ENCODE data around the gene RAB44. TPM values are rescaled to one million over a fixed set of nuclear protein-coding genes. Genes with fewer than 3 reads are reported as not detected.

Gene RAB44
- polyA plus RNA-seq, 2 of the 4 experiments (the other 2 are of a cell fraction), result 0.04 to 0.09 TPM

- H3K9me3 ChIP-seq, result no peaks in the 10 kb centered on the region
- POLR2A ChIA-PET, result interaction anchor here (1.2 kb wide), 1 partner anchor 10 kb away, joined by 3 read pairs; no protein-coding TSS in a partner anchor
- H3K4me1 ChIP-seq, result peaks cover 5% of the 10 kb centered on the region; the same call in 1 of the 3 replicates
- 86% methylated on average over 5 of the region's 6 CpGs for WGBS (ENCODE audit: missing lambda C conversion rate)
- TF ChIP-seq ZSCAN20 (CRISPR knock-in tag; IDR thresholded peaks at IDR 0.05), result no peak
- TF ChIP-seq, protein P1, sequence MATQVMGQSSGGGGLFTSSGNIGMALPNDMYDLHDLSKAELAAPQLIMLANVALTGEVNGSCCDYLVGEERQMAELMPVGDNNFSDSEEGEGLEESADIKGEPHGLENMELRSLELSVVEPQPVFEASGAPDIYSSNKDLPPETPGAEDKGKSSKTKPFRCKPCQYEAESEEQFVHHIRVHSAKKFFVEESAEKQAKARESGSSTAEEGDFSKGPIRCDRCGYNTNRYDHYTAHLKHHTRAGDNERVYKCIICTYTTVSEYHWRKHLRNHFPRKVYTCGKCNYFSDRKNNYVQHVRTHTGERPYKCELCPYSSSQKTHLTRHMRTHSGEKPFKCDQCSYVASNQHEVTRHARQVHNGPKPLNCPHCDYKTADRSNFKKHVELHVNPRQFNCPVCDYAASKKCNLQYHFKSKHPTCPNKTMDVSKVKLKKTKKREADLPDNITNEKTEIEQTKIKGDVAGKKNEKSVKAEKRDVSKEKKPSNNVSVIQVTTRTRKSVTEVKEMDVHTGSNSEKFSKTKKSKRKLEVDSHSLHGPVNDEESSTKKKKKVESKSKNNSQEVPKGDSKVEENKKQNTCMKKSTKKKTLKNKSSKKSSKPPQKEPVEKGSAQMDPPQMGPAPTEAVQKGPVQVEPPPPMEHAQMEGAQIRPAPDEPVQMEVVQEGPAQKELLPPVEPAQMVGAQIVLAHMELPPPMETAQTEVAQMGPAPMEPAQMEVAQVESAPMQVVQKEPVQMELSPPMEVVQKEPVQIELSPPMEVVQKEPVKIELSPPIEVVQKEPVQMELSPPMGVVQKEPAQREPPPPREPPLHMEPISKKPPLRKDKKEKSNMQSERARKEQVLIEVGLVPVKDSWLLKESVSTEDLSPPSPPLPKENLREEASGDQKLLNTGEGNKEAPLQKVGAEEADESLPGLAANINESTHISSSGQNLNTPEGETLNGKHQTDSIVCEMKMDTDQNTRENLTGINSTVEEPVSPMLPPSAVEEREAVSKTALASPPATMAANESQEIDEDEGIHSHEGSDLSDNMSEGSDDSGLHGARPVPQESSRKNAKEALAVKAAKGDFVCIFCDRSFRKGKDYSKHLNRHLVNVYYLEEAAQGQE (IDR thresholded peaks at IDR 0.05), result no peak
- no peak for TF ChIP-seq RCOR1 (IDR thresholded peaks at IDR 0.05; ENCODE audit: low read depth, low read length)
- no peak for TF ChIP-seq FOSL2 (IDR thresholded peaks at IDR 0.05)
- TF ChIP-seq FOSL2 (CRISPR knock-in tag; IDR thresholded peaks at IDR 0.05), result no peak
- TF ChIP-seq CBX2 (IDR thresholded peaks at IDR 0.05; ENCODE audit: borderline replicate concordance, low read depth), result no peak
- TF ChIP-seq ZFP36 (IDR thresholded peaks at IDR 0.05; ENCODE audit: borderline replicate concordance, partially characterized antibody), result no peak
- no peak for TF ChIP-seq ELK1 (IDR thresholded peaks at IDR 0.05; ENCODE audit: low read depth, low read length)
- TF ChIP-seq EHF (CRISPR knock-in tag; IDR thresholded peaks at IDR 0.05), result no peak
- no peak for TF ChIP-seq RNF2 (IDR thresholded peaks at IDR 0.05; ENCODE audit: borderline replicate concordance, low read depth)
- TF ChIP-seq EP300 (IDR thresholded peaks at IDR 0.05), result no peak
- no peak for TF ChIP-seq RAD21 (conservative IDR thresholded peaks at IDR 0.05 in 1 of 2, IDR thresholded peaks at IDR 0.05 in 1 of 2)
- no peak for TF ChIP-seq HOXB13 (CRISPR knock-in tag; IDR thresholded peaks at IDR 0.05; ENCODE audit: low read depth)
- TF ChIP-seq NPAS2 (CRISPR knock-in tag; IDR thresholded peaks at IDR 0.05; ENCODE audit: borderline replicate concordance), result no peak
- no peak for TF ChIP-seq KDM5A (IDR thresholded peaks at IDR 0.05)
- no peak for TF ChIP-seq CHD4 (IDR thresholded peaks at IDR 0.05; ENCODE audit: borderline replicate concordance)
- TF ChIP-seq CTCF (IDR thresholded peaks at IDR 0.05), result no peak
- TF ChIP-seq HOXA7 (CRISPR knock-in tag; IDR thresholded peaks at IDR 0.05), result no peak
- no peak for TF ChIP-seq RARB (CRISPR knock-in tag; IDR thresholded peaks at IDR 0.05)
- TF ChIP-seq CEBPB (IDR thresholded peaks at IDR 0.05), result no peak
- no peak for TF ChIP-seq TFCP2L1 (CRISPR knock-in tag; IDR thresholded peaks at IDR 0.05)
- ATAC-seq (no peak), FAIRE-seq (no peak), DNase-seq (ENCODE audit: low read depth in 1 of 2, low spot score in 1 of 2) (no peak)
- no peak overlapping the region for H3K4me2 ChIP-seq
- no peak overlapping the region for H3K4me3 ChIP-seq
- H3K27ac ChIP-seq, result no peak overlapping the region
- CTCF ChIA-PET, result interaction anchor here (1.3 to 1.6 kb wide), 3 partner anchors 17 to 75 kb away, joined by 4 read pairs; no protein-coding TSS in a partner anchor
These were observed 570 bp downstream of the RAB44 start for GRCh38 chr6:36698196-36698595.

GRCh38 chr6:36698871-36699271, 1.2 kb downstream of the RAB44 start:
- no peak overlapping the region for H3K4me2 ChIP-seq
- H3K4me1 ChIP-seq, result peaks cover 5% of the 10 kb centered on the region; the same call in 1 of the 3 replicates
- DNase-seq (ENCODE audit: low read depth in 1 of 2, low spot score in 1 of 2), result no peak
- no peak for ATAC-seq
- ChIA-PET POLR2A (no interaction called here), CTCF (interaction anchor here (0.5 to 0.8 kb wide), 2 partner anchors 60 to 141 kb away, joined by 3 read pairs; no protein-coding TSS in a partner anchor)
- no peak for FAIRE-seq
- no peaks in the 10 kb centered on the region for H3K9me3 ChIP-seq
- H3K4me3 ChIP-seq, result no peak overlapping the region
- H3K27ac ChIP-seq, result no peak overlapping the region
- WGBS (ENCODE audit: missing lambda C conversion rate), result 56% methylated on average over 7 of the region's 8 CpGs
- TF ChIP-seq EHMT2 (IDR thresholded peaks at IDR 0.05; ENCODE audit: low read depth) (no peak), CHD2 (IDR thresholded peaks at IDR 0.05; ENCODE audit: low read length, partially characterized antibody) (no peak), RFX5 (IDR thresholded peaks at IDR 0.05) (no peak), SMC3 (IDR thresholded peaks at IDR 0.05) (no peak), HEYL (CRISPR knock-in tag; IDR thresholded peaks at IDR 0.05) (no peak), ZC3H11A (IDR thresholded peaks at IDR 0.05) (no peak), RCOR1 (IDR thresholded peaks at IDR 0.05; ENCODE audit: low read depth, low read length) (no peak), KDM5A (IDR thresholded peaks at IDR 0.05) (no peak), MAFK (IDR thresholded peaks at IDR 0.05; ENCODE audit: partially characterized antibody) (no peak)
- TF ChIP-seq, protein P2, sequence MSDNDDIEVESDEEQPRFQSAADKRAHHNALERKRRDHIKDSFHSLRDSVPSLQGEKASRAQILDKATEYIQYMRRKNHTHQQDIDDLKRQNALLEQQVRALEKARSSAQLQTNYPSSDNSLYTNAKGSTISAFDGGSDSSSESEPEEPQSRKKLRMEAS (IDR thresholded peaks at IDR 0.05), result no peak
- TF ChIP-seq, protein P3, sequence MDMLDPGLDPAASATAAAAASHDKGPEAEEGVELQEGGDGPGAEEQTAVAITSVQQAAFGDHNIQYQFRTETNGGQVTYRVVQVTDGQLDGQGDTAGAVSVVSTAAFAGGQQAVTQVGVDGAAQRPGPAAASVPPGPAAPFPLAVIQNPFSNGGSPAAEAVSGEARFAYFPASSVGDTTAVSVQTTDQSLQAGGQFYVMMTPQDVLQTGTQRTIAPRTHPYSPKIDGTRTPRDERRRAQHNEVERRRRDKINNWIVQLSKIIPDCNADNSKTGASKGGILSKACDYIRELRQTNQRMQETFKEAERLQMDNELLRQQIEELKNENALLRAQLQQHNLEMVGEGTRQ (IDR thresholded peaks at IDR 0.05), result no peak
